Measurements from ENCODE around the gene ITGB1BP1.
"Not testable (repeated sequence)": the region's sequence is repeated elsewhere in the genome, so short reads cannot be mapped to it uniquely, and the experiment has no call there.

ITGB1BP1 gene

DNA sequence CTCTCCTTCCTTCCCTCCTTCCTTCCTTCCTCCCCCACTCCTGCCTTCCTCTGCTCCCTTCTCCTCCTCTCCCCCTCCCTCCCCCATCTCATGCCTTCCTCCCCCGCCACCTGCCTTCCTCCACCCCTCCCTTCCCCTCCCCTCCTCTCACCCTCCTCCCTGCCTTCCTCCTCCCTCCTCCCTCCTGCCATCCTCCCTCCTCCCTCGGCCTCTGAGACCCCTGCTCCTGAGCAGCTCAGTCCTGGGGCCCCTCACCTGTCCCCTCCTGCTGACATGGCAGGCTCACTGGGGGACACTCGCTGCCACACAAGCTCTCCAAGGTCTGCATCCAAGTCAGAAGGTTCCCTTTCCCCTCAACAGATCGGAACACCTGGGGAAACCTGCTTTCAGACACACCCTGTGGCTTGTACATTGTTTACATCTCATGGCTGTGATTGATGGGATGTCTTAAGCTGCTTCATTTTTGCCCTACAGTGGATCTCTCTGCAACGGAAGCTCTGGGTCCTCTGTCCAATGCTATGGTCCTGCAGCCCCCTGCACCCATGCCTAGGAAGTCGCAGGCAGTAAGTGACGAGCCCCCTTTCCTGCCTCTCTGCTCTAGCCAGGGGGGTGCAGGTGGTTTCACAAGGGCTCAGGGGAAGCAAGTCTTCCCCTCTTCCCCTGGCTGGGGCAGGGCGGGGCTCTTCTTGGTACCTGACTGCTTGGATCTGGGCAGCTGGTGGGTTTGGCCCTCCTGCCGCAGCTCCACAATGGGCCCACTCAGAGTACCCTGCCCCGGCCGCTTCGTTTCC lies 22.9 kb downstream of the ITGB1BP1 start:
- DNase-seq, result no peak

DNA sequence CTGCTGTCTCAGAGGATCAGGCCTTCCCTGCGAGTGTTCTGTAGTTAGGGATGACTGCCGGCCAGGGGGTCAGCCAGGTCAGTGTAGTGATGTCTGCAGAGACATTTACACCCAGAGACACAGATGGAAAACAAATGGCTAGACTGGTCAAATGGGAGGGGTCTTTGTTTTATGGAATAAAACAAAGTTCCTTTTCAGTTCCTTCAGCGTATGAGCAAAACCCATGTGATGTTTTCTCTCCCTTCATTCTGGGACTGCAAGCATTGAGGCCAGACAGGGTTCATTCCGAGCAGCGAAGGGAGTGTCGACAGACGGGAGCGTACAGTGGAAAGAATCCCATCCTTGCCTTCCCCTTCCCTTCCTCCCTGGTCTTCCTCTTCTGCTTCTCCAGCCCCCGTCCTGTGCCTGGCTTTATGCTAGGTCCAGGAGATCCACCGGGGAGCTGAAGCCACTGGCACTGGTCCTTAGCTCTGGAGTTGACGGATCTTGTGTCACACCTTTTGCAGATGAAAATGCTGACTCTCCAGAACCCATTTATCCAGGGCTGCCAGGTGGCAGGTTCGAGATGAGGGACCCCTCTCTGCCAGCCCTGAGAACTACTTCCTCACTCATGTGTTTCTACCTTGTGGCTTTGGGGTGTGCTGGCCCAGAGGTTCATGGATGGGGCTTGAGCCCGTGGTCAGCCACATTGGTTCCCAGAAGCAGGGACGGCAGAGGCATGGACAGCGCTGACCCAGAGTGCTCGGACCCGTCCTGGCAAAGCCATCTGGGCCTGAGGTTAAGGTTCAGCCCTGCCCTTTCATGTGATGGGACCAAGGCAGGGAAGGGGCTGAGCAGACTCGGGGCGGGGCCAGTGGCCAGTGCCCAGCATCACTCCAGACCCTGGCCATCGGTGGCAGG lies 24.2 kb downstream of the ITGB1BP1 start:
- DNase-seq, result no peak

DNA sequence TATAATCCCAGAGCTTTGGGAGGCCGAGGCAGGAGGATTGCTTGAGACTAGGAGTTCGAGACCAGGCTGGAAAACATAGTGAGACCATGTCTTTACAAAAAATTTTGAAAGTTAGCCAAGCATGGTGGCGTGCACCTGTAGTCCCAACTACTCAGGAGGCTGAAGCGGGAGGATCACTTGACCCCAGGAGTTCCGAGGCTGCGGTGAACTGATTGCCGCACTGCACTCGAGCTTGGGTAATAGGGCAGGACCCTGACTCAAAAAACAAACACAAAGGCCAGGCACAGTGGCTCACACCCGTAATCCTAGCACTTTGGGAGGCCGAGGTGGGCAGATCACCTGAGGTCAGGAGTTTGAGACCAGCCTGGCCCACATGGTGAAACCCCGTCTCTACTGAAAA lies 25.1 kb downstream of the ITGB1BP1 start:
- not testable (repeated sequence) for DNase-seq

DNA sequence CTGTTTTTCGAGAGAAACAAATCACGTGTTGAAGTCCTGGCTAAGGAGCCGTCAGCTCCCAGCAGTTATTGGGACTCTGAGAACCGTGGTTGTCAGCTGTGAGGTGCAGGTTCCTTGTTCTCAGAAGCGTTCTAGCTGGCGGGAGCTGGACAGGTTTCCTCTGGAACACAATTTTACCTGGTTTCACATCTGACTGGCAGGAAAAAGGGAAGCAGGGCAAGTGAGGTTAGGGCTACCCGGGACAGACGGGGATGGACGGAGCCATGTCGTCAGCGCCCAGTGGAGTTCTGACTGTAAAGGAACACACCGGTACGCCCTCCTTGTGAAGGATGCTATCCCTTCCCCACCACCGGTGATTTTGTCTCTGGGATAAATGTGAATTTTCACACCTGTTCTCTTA lies 26.1 kb downstream of the ITGB1BP1 start:
- no peak for DNase-seq

DNA sequence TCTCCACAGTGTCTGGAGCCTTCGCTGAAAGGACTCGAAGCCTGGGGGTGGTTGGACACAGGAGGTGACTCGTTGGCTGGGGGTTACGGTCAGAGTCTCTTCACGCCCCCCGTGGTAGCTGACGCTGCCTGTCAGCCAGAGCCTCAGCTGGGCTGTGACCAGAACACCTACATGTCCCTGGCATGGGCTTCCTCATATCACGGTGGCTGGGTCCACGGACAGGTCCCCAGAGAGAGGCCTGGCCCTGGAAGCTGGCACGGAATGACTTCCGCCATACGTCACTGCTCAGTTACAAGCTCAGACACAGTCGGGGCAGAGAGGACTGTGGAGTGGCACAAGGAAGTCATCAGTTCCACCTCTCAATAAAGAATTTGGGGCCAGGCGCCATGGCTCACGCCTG lies 28.5 kb downstream of the ITGB1BP1 start:
- DNase-seq, result no peak

DNA sequence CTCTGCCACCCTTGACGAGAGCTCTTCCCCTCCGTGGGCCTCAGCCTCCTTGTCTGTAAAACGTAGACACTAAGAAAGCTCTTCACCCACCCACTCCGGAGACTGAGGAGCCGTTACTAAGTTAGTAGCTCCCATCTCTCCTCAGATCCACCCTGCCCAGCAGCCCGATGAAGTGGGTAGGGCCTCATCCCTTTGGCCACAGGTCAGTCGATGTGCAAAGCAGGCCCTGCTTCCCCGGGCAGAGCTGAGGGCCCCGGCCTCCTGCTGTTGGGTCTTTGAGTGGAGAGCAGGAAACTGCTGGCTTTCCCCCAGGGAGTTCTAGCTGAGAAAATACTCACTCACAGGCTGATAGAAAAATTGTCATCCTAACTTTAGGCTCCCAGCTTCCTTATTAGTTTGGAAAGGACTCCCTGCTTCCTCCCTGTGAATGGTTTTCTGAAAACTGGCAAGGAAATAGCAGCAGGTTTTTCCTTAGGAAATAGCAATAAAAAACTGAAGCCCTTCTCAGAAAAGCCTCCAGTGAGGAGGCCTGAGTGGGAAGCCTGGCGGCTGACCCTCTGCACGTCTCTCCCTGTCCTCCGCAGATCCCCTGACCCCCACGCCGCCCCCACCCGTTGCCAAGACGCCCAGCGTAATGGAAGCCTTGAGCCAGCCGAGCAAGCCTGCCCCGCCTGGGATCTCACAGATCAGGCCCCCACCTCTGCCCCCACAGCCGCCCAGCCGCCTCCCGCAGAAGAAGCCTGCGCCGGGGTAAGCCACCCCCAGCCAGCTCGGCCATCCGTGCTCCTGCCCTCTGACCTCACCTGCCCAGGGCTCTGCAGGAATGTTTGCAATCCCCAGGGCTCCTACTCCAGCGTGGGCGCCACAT lies 30.2 kb downstream of the ITGB1BP1 start:
- no peak for DNase-seq

DNA sequence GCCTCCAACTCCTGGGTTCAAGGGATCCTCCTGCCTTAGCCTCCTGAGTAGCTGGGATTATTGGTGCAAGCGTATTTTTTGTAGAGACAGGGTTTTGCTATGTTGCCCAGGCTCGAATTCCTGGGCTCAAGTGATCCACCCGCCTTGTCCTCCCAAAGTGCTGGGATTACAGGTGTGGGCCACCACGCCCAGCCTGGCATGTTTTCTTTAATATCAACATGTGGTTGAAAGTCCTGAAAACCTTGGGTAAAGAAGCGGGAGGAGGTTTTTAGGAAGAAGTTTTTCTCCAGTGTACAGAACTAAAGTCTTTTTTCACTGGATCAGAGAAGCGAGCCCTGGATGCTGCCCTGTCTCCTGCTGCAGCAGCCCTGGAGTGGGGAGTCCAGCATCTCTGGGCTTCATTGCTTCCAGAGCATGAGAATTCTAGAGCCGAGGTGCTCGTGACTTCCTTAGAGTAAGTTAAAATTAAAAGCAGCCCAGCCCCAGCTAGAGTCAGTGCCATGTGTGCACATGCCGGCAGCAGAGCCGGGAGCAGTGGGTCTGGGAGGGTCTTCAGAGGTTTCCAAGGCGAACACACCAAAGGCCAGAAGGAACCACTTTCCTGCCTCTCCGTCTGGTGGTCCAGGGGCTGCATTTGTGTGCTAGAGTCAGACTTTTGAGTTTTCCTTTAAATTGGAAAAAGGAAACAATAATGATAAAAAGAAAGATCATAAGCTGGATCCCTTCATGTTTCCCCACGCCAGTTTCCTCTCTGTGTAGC lies 31.2 kb downstream of the ITGB1BP1 start:
- DNase-seq, result no peak

DNA sequence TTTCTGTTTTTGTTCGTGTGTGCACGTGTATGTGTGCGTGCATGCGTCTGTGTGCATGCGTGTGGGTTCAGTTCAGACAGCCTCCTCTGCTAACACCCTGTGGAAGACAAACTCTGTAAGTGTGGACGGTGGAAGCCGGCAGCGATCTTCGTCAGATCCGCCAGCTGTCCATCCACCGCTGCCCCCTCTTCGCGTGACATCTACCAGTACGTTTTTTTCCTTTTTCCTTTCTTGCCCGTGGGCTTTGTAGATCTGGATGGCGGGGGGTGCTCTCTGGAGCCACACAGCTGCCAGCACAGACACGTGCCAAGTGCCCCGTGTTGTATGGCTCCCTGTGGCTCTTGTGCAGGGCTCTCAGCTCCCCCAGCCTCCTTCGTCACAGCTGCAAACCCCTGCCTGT lies 32.3 kb downstream of the ITGB1BP1 start:
- DNase-seq, result no peak

DNA sequence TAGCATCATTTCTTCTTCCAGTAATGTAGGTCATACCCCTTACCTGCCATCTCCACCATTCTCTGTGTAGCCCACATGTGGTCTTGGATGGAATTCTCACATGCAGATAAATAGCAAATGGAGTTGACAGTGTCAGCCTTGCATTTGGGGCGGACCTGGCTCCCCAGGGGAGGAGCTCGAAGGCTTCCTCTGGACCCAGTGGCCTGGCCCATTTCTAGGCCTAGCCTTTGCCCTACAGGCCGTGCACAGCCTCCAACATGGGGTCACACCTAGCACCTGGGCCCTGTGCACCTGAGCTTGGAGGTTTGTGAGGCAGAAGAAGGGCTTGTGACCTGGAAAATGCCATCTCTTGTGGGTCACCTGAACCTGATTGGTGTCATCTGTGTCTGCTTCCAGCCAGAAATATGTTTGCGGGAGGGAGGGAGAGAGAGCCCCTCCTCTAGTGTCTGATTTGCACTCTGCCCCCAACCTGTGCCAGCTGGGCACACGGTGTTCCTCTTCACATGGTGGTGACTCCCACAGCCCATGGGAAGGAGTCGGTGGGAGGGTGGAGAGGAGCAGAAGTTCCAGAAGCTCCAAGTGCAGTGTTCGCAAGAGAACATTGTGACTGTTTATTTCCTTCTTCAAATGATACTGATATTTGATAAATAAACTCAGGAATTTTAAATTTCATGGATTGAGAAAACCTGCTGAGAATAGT lies 33.0 kb downstream of the ITGB1BP1 start:
- DNase-seq, result no peak

DNA sequence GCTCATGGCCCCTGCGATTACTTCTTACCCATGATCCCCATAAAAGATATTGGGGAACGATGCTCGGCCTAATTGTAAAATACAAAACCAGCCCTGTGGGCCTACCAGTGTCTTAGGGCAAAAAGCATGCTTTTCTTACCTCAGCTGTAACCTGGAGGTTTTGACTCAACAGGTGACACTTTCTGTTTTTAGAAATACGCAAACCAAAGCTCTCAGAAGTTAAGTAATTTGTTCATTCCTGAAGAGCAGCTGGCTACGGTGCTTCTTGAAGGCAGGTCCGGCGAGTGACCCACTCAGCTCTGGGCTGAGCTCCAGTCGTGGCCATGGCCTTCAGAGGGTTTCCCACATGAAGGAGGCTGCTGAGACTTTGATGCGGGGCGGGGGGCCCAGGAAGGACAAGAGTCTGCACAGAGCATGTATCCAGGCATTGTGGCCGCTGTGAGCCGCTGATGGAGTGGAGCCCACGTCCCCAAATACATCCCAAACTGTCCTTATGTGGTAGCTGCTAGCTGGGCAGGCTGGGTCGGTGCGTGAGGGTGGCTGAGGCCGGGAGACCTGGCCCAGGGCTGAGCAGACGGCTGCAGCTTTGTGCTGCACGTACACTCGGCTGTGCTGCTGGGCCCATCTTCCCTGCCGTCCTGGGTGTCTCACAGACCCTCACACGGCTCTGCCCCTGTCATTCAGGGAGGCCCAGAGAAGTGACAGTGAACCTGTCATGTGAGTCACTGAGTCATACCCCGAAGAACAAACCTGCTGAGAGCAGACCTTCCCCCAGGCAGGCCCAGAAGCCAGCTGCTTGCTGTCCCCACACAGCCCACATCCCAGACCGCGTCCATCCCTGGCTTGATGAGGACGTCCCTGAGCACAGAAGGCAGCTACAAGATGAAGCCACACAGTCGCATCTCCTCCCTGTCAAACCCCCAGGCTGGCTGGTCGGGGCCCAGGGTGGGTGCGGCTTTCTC lies 34.1 kb downstream of the ITGB1BP1 start:
- no peak for DNase-seq

DNA sequence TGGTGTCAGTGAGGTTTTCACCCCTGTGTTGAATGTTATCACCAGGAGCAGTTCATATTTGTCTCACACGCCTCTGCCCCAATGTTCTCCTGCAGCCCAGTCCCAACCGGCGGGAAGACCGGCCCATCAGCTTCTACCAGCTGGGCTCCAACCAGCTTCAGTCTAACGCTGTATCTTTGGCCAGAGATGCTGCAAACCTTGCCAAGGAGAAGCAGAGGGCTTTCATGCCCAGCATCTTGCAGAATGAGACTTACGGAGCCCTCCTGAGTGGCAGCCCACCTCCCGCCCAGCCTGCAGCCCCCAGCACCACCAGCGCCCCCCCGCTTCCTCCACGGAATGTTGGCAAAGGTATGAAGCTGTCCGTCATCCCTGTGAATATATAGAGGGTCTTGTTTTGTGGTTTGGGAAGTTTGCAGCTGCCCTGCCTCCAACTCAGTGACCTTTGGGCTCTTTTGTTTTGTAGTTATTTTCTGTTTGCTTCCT lies 35.1 kb downstream of the ITGB1BP1 start:
- no peak for DNase-seq

DNA sequence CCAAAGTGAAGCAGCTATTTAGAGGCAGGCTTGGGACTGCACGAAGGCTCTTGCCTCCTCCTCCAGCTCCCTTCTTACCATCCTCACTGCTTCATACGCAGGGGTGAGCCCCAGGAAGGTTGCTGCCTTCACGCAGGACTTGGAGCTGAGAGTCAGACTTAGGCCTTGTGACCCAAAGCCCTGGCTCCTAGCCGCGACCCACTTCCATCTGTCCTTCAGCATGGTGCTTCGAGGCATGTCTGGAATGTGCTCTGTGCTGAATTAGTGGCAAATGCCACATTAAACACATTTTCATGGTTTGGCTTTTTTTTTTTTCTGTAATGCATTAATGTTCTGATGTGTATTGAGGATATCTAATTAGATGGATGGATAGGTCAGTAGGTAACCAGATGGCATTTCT lies 37.5 kb downstream of the ITGB1BP1 start:
- no peak for DNase-seq

DNA sequence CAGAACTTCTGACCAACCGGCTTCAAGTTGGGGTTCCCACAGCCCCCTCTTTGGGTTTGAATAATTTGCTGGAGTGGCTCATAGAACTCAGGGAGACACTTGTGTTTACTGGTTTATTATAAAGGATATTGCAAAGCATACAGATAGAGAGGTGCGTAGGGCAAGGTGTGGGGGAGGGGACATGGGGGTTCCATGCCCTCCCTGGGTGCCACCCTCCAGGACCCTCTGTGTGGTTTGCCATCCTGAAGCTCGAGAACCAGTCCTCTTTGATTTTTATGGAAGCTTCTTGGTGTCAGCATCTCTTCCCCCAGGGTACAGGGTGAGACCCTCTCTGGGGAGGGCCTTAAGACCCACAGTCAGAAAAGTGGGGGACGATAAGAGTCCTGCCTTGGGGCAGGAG lies 38.8 kb downstream of the ITGB1BP1 start:
- DNase-seq, result no peak

DNA sequence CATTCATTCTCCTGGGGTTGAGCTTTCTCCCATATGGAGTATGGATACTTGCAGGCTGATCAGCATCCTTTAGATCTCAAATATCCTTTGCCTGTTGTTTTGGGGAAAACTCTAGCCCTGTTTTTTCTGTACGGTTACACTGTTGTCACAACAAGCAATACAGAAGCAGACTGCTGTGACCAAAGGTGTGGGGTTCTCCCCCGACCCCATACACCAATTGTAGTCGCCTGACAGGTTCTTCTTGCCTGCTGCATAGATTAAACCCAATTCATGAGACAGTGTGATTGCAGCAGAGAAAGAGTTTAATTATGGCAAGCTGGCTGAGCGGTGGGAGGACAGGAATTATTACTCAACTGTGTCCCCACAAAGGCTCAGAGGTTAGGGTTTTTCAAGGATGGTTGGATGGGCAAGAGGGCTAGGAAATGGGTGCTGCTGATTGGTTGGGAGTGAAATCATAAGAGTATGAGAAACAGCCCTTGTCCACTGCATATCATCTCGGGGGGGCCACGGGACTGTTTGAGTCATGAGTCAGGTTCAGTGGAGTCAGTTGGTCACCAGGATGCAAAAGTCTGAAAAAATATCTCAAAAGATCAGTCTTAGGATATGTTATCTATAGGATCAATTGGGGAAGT lies 40.6 kb downstream of the ITGB1BP1 start:
- no peak for DNase-seq

DNA sequence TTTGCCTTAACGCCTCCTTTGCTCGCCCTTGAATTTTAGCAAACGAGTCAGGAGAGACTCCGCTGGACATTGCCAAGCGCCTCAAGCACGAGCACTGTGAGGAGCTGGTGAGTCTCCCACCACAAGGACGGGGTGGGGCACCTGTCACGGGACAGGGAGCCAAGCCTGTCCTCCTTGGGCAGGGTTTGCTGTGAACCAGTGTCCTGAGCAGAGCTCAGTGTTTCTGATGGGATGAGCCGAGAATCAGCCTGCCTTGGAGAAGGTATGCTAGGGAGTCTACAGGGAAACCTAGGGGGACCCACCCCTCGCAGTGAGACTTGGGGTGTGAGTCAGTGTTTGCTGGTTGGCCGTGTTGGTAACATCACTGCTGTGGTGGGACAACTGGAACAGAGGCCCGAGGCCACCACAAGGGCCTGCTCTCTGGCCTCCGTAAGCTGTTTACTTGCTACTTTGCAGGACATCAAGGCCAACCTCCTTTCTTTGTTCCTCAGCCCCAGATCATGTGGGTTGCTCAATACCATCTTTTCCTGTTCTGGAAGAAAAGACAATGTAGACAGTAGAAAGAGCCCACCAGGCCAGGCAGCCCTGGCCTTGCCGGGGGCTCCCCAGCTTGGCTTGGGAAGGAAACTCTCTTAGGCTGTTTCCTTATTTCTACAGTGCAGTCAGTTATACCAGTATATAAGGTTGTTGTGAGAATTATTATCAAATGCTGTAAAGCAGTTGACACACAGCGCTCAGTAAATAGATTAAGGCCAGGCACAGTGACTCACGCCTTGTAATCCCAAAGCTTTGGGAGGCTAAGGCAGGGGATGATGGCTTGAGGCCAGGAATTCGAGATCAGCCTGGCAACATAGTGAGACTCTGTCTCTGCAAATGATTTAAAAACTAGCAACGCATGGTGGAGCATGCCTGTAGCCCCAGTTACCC lies 42.4 kb downstream of the ITGB1BP1 start:
- DNase-seq, result no peak

DNA sequence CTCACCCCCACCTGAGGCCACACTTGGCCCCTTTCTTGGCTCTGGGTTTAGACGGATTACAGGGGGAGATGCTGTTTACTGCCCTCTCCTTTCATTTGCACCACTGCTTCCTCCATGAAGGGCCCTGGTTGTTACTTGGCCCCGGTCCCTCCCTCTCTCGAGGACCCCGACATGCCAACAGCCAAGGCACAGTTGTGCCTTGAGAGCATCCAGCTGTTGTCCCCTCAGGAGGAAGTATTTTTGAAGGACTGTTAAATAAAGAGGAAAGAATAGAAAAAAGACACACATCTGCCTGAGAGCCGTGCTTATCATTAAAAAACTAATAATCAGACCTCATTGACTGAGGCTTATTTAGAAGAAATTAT lies 44.0 kb downstream of the ITGB1BP1 start:
- no peak for DNase-seq

DNA sequence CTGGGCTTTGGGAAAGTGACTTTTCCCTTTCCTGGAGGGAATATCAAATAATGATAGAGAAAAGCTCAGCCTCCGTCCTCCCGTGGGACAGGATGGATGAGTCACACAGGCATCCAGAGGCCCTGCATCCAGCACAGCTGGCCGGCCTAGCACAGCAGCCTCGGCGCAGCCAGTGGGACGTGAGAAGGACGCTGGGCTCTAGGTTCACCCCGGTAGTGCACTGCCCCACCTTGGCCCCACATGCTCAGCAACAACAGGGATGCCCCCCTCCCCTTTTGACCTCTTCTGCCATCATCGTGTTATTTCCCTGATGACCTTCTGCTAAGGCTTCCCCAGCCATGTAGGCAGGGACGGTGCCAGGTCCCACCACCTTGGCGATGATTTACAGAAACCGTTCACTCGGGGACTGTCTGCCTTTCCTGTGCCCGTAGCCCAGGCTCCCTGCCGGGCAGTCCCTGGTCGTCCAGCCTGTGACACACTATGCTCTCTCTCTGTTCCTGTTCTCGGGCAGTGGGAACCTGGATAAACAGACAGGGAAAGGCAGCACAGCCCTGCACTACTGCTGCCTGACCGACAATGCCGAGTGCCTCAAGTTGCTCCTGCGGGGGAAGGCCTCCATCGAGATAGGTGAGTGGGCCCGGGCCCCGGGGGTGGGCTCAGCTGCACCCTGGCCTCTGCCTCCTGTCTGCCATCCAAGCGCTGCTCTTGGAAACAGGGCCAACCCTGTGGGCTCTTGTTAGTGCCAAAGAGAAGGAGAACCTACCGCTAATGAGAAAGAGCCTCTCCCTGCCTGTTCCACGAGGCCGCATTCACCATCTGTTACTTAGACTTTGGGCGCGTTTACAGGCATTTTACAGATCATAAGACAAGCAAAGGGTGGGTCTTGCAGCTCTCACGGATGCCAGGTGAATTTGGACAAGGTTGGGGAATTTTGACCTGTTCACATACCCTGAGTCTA lies 44.6 kb downstream of the ITGB1BP1 start:
- no peak for DNase-seq

Measured in stimulated activated CD4-positive, alpha-beta T cell treated with anti-CD3 and anti-CD28 coated beads, Interleukin-4, amount 100 ng/mL, for 4 hours (primary cell).